ENCODE measurements around the gene CNTRL.

The CNTRL gene

GRCh38 chr9:121204611-121205010 is 129.9 kb downstream of the CNTRL start:
- DNase-seq: no peak

GRCh38 chr9:121206516-121207370 is 132.0 kb downstream of the CNTRL start:
- no peak for DNase-seq

- DNase-seq: no peak
Measured at GRCh38 chr9:121207371-121207940, 132.7 kb downstream of the CNTRL start.

- DNase-seq: no peak
Measured at GRCh38 chr9:121210536-121210935, 135.8 kb downstream of the CNTRL start.

GRCh38 chr9:121213136-121213806 is 138.5 kb downstream of the CNTRL start:
- peak; percentile 47 to 70 for DNase-seq

GRCh38 chr9:121214005-121214404 is 139.2 kb downstream of the CNTRL start:
- no peak for DNase-seq

- DNase-seq: no peak
Measured at GRCh38 chr9:121216271-121216805, 141.6 kb downstream of the CNTRL start.

- DNase-seq: no peak
Measured at GRCh38 chr9:121217609-121218292, 143.0 kb downstream of the CNTRL start.

GRCh38 chr9:121218357-121219027 is 143.7 kb downstream of the CNTRL start:
- no peak for DNase-seq

- DNase-seq: no peak
Measured at GRCh38 chr9:121219530-121219929, 144.8 kb downstream of the CNTRL start.

- DNase-seq: no peak
Measured at GRCh38 chr9:121220996-121221663, 146.4 kb downstream of the CNTRL start.

- no peak for DNase-seq
Measured at GRCh38 chr9:121221664-121222055, 146.9 kb downstream of the CNTRL start.

GRCh38 chr9:121222524-121223171 is 147.9 kb downstream of the CNTRL start:
- peak in 1 of 2 experiments; percentile 16 for DNase-seq

GRCh38 chr9:121225240-121225639 is 150.5 kb downstream of the CNTRL start:
- no peak for DNase-seq

GRCh38 chr9:121226175-121226574 is 151.4 kb downstream of the CNTRL start:
- no peak for DNase-seq

Data from NCI-H1930 (cell line).